ENCODE results near the gene NT5DC3. TPM values are rescaled to one million over a fixed set of nuclear protein-coding genes. Genes with fewer than 3 reads are reported as not detected.

NT5DC3 gene
- total RNA-seq, 3 donors from 2014 or later (not counting 1 experiment from before 2014, with no cell fraction given): 1.1 to 2.1 (median 1.4) TPM

GRCh38 chr12:103729499-103729898 lies 111.5 kb downstream of the NT5DC3 start:
- WGBS (ENCODE audit: insufficient coverage): 100% methylated on average over 1 of the region's 1 CpG
- Histone ChIP-seq H3K9me3 (ENCODE audit: control insufficient read depth, insufficient read depth, low read length) (no peaks in the 10 kb centered on the region), H3K27ac (ENCODE audit: low read length) (no peak overlapping the region), H3K27me3 (ENCODE audit: control insufficient read depth, insufficient read depth, low read length) (no peaks in the 10 kb centered on the region), H3K4me3 (ENCODE audit: low read length) (no peak overlapping the region), H3K4me1 (ENCODE audit: control insufficient read depth, insufficient read depth, low read length) (no peaks in the 10 kb centered on the region), H3K36me3 (ENCODE audit: control insufficient read depth, insufficient read depth, low read length) (no peaks in the 10 kb centered on the region)
- Mint-ChIP-seq H3K4me3 (no peak overlapping the region), H3K27me3 (ENCODE audit: low read depth in 2 of 2) (peaks cover 4 to 8% of the 10 kb centered on the region in 2 donors), H3K36me3 (no peaks in the 10 kb centered on the region), H3K9me3 (no peaks in the 10 kb centered on the region), H3K27ac (no peak overlapping the region), H3K4me1 (no peaks in the 10 kb centered on the region)
- ATAC-seq (no peak), DNase-seq (no peak)
- intact Hi-C loops (cut with micrococcal nuclease): no loop called here
- no peak for TF ChIP-seq CTCF (IDR thresholded peaks at IDR 0.05)

- Histone ChIP-seq H3K36me3 (ENCODE audit: control insufficient read depth, insufficient read depth, low read length) (no peaks in the 10 kb centered on the region), H3K27me3 (ENCODE audit: control insufficient read depth, insufficient read depth, low read length) (no peaks in the 10 kb centered on the region), H3K9me3 (ENCODE audit: control insufficient read depth, insufficient read depth, low read length) (no peaks in the 10 kb centered on the region), H3K27ac (ENCODE audit: low read length) (no peak overlapping the region), H3K4me1 (ENCODE audit: control insufficient read depth, insufficient read depth, low read length) (no peaks in the 10 kb centered on the region), H3K4me3 (ENCODE audit: low read length) (no peak overlapping the region)
- no peak for DNase-seq
- no peak overlapping the region for H3K4me3 Mint-ChIP-seq
- no peaks in the 10 kb centered on the region for H3K4me1 Mint-ChIP-seq
- no peak overlapping the region for H3K27ac Mint-ChIP-seq
- peaks cover 4 to 8% of the 10 kb centered on the region in 2 donors for H3K27me3 Mint-ChIP-seq (ENCODE audit: low read depth in 2 of 2)
- H3K36me3 Mint-ChIP-seq: no peaks in the 10 kb centered on the region
- ATAC-seq: no peak
- no peak for TF ChIP-seq CTCF (IDR thresholded peaks at IDR 0.05)
- WGBS (ENCODE audit: insufficient coverage): 86% methylated on average over 4 of the region's 4 CpGs
- no peaks in the 10 kb centered on the region for H3K9me3 Mint-ChIP-seq
- intact Hi-C loops (cut with micrococcal nuclease): no loop called here
Observed at GRCh38 chr12:103728323-103728722, 112.7 kb downstream of the NT5DC3 start.

- Histone ChIP-seq H3K27ac (ENCODE audit: low read length) (no peak overlapping the region), H3K27me3 (ENCODE audit: control insufficient read depth, insufficient read depth, low read length) (no peaks in the 10 kb centered on the region), H3K9me3 (ENCODE audit: control insufficient read depth, insufficient read depth, low read length) (no peaks in the 10 kb centered on the region), H3K4me3 (ENCODE audit: low read length) (no peak overlapping the region), H3K36me3 (ENCODE audit: control insufficient read depth, insufficient read depth, low read length) (no peaks in the 10 kb centered on the region), H3K4me1 (ENCODE audit: control insufficient read depth, insufficient read depth, low read length) (no peaks in the 10 kb centered on the region)
- no peak for TF ChIP-seq CTCF (IDR thresholded peaks at IDR 0.05)
- peaks cover 4 to 8% of the 10 kb centered on the region in 2 donors for H3K27me3 Mint-ChIP-seq (ENCODE audit: low read depth in 2 of 2)
- ATAC-seq (no peak), DNase-seq (no peak)
- WGBS (ENCODE audit: insufficient coverage): 92% methylated on average over 3 of the region's 3 CpGs
- no peaks in the 10 kb centered on the region for H3K36me3 Mint-ChIP-seq
- H3K4me3 Mint-ChIP-seq: no peak overlapping the region
- no peaks in the 10 kb centered on the region for H3K4me1 Mint-ChIP-seq
- intact Hi-C loops (cut with micrococcal nuclease): no loop called here
- H3K27ac Mint-ChIP-seq: no peak overlapping the region
- no peaks in the 10 kb centered on the region for H3K9me3 Mint-ChIP-seq
Observed at GRCh38 chr12:103727638-103728037, 113.4 kb downstream of the NT5DC3 start.

- no peaks in the 10 kb centered on the region for H3K27me3 Mint-ChIP-seq (ENCODE audit: low read depth in 2 of 2)
- WGBS (ENCODE audit: insufficient coverage): 92% methylated on average over 7 of the region's 8 CpGs
- no peak overlapping the region for H3K27ac Mint-ChIP-seq
- no peaks in the 10 kb centered on the region for H3K36me3 Mint-ChIP-seq
- ATAC-seq (no peak), DNase-seq (no peak)
- H3K27ac ChIP-seq (ENCODE audit: low read length): no peak overlapping the region
- no peaks in the 10 kb centered on the region for H3K27me3 ChIP-seq (ENCODE audit: control insufficient read depth, insufficient read depth, low read length)
- no peak overlapping the region for H3K4me3 Mint-ChIP-seq
- no peaks in the 10 kb centered on the region for H3K9me3 ChIP-seq (ENCODE audit: control insufficient read depth, insufficient read depth, low read length)
- no peaks in the 10 kb centered on the region for H3K9me3 Mint-ChIP-seq
- H3K4me1 ChIP-seq (ENCODE audit: control insufficient read depth, insufficient read depth, low read length): no peaks in the 10 kb centered on the region
- H3K36me3 ChIP-seq (ENCODE audit: control insufficient read depth, insufficient read depth, low read length): no peaks in the 10 kb centered on the region
- intact Hi-C loops (cut with micrococcal nuclease): no loop called here
- TF ChIP-seq CTCF (IDR thresholded peaks at IDR 0.05): no peak
- H3K4me1 Mint-ChIP-seq: no peaks in the 10 kb centered on the region
- no peak overlapping the region for H3K4me3 ChIP-seq (ENCODE audit: low read length)
Observed at GRCh38 chr12:103725398-103725797, 115.6 kb downstream of the NT5DC3 start.
